ENCODE data around the gene RAB17.

The RAB17 gene

GRCh38 chr2:237630216-237631000 lies 39.9 kb upstream of the RAB17 start:
- H3K36me3 ChIP-seq (ENCODE audit: control insufficient read depth, insufficient read depth, low read length) = peaks cover 49% of the 10 kb centered on the region
- H3K27ac ChIP-seq (ENCODE audit: low read depth, low read length, severe bottlenecking) = no peak overlapping the region
- 96 to 97% methylated on average over 9 to 10 of the region's 12 CpGs for WGBS, 2 experiments (ENCODE audit: insufficient coverage in 2 of 2)

GRCh38 chr2:237629739-237630138 lies 39.2 kb upstream of the RAB17 start:
- H3K36me3 ChIP-seq (ENCODE audit: control insufficient read depth, insufficient read depth, low read length) = peaks cover 47% of the 10 kb centered on the region
- H3K4me3 ChIP-seq (ENCODE audit: extremely low read depth, insufficient read depth, low read length, poor library complexity, severe bottlenecking) = no peak overlapping the region
- no peak overlapping the region for H3K27ac ChIP-seq (ENCODE audit: low read depth, low read length, severe bottlenecking)
- H3K4me1 ChIP-seq (ENCODE audit: control insufficient read depth, insufficient read depth, low read length, poor library complexity, severe bottlenecking) = peaks cover 32% of the 10 kb centered on the region
- 91 to 98% methylated on average over 7 of the region's 8 CpGs for WGBS, 2 experiments (ENCODE audit: insufficient coverage in 2 of 2)
- H3K9me3 ChIP-seq (ENCODE audit: control insufficient read depth, low read length) = peaks cover 9% of the 10 kb centered on the region

More at GRCh38 chr2:237630216-237631000, 39.9 kb upstream of the RAB17 start:
- Histone ChIP-seq H3K4me1 (ENCODE audit: control insufficient read depth, insufficient read depth, low read length, poor library complexity, severe bottlenecking) (peaks cover 28% of the 10 kb centered on the region), H3K4me3 (ENCODE audit: extremely low read depth, insufficient read depth, low read length, poor library complexity, severe bottlenecking) (no peak overlapping the region), H3K9me3 (ENCODE audit: control insufficient read depth, low read length) (peaks cover 15% of the 10 kb centered on the region)

GRCh38 chr2:237629188-237629534 lies 38.6 kb upstream of the RAB17 start:
- Histone ChIP-seq H3K9me3 (ENCODE audit: control insufficient read depth, low read length) (peaks cover 3% of the 10 kb centered on the region), H3K4me3 (ENCODE audit: extremely low read depth, insufficient read depth, low read length, poor library complexity, severe bottlenecking) (no peak overlapping the region), H3K27ac (ENCODE audit: low read depth, low read length, severe bottlenecking) (no peak overlapping the region), H3K36me3 (ENCODE audit: control insufficient read depth, insufficient read depth, low read length) (peaks cover 43% of the 10 kb centered on the region), H3K4me1 (ENCODE audit: control insufficient read depth, insufficient read depth, low read length, poor library complexity, severe bottlenecking) (peaks cover 32% of the 10 kb centered on the region)
- WGBS, 2 experiments (ENCODE audit: insufficient coverage in 2 of 2) = 100% methylated on average over 1 of the region's 1 CpG; no CpG with 5 or more reads in 1 of the 2 experiments

- no peaks in the 10 kb centered on the region for H3K9me3 ChIP-seq (ENCODE audit: control insufficient read depth, low read length)
- WGBS, 2 experiments (ENCODE audit: insufficient coverage in 2 of 2) = 68 to 79% methylated on average over 9 to 13 of the region's 14 CpGs
- peaks cover 32% of the 10 kb centered on the region for H3K4me1 ChIP-seq (ENCODE audit: control insufficient read depth, insufficient read depth, low read length, poor library complexity, severe bottlenecking)
- H3K27ac ChIP-seq (ENCODE audit: low read depth, low read length, severe bottlenecking) = no peak overlapping the region
- H3K36me3 ChIP-seq (ENCODE audit: control insufficient read depth, insufficient read depth, low read length) = peaks cover 36% of the 10 kb centered on the region
- H3K4me3 ChIP-seq (ENCODE audit: extremely low read depth, insufficient read depth, low read length, poor library complexity, severe bottlenecking) = peak overlapping the region; percentile 56
These were observed 38.0 kb upstream of the RAB17 start for GRCh38 chr2:237628247-237629187.

- 1% methylated on average over 73 to 87 of the region's 114 CpGs for WGBS, 2 experiments (ENCODE audit: insufficient coverage in 2 of 2)
These were observed 37.1 kb upstream of the RAB17 start, which contains the start of gene LRRFIP1 for GRCh38 chr2:237627441-237628246. Gene LRRFIP1, plus strand, starts transcription at chr2:237627587. Its CDS starts 58 bp downstream, at chr2:237627645.

GRCh38 chr2:237626813-237627440 lies 36.4 kb upstream of the RAB17 start:
- Histone ChIP-seq H3K4me3 (ENCODE audit: extremely low read depth, insufficient read depth, low read length, poor library complexity, severe bottlenecking) (peak overlapping the region; percentile 56), H3K27ac (ENCODE audit: low read depth, low read length, severe bottlenecking) (no peak overlapping the region), H3K4me1 (ENCODE audit: control insufficient read depth, insufficient read depth, low read length, poor library complexity, severe bottlenecking) (peaks cover 32% of the 10 kb centered on the region), H3K9me3 (ENCODE audit: control insufficient read depth, low read length) (no peaks in the 10 kb centered on the region), H3K36me3 (ENCODE audit: control insufficient read depth, insufficient read depth, low read length) (peaks cover 20% of the 10 kb centered on the region)
- WGBS, 2 experiments (ENCODE audit: insufficient coverage in 2 of 2) = 18 to 30% methylated on average over 35 to 39 of the region's 54 CpGs

More at GRCh38 chr2:237627441-237628246, 37.1 kb upstream of the RAB17 start, which contains the start of gene LRRFIP1:
- Histone ChIP-seq H3K4me1 (ENCODE audit: control insufficient read depth, insufficient read depth, low read length, poor library complexity, severe bottlenecking) (peaks cover 32% of the 10 kb centered on the region), H3K27ac (ENCODE audit: low read depth, low read length, severe bottlenecking) (no peak within 1 kb of the TSS), H3K36me3 (ENCODE audit: control insufficient read depth, insufficient read depth, low read length) (peaks cover 27% of the 10 kb centered on the region), H3K9me3 (ENCODE audit: control insufficient read depth, low read length) (no peaks in the 10 kb centered on the region), H3K4me3 (ENCODE audit: extremely low read depth, insufficient read depth, low read length, poor library complexity, severe bottlenecking) (peak within 1 kb of the TSS; percentile 56)

GRCh38 chr2:237625777-237626176 lies 35.2 kb upstream of the RAB17 start:
- Histone ChIP-seq H3K4me3 (ENCODE audit: extremely low read depth, insufficient read depth, low read length, poor library complexity, severe bottlenecking) (no peak overlapping the region), H3K4me1 (ENCODE audit: control insufficient read depth, insufficient read depth, low read length, poor library complexity, severe bottlenecking) (peaks cover 23% of the 10 kb centered on the region), H3K36me3 (ENCODE audit: control insufficient read depth, insufficient read depth, low read length) (peaks cover 15% of the 10 kb centered on the region), H3K27ac (ENCODE audit: low read depth, low read length, severe bottlenecking) (no peak overlapping the region), H3K9me3 (ENCODE audit: control insufficient read depth, low read length) (no peaks in the 10 kb centered on the region)
- 95% methylated on average over 5 to 6 of the region's 6 CpGs for WGBS, 2 experiments (ENCODE audit: insufficient coverage in 2 of 2)

GRCh38 chr2:237625216-237625705 lies 34.7 kb upstream of the RAB17 start:
- Histone ChIP-seq H3K27ac (ENCODE audit: low read depth, low read length, severe bottlenecking) (no peak overlapping the region), H3K9me3 (ENCODE audit: control insufficient read depth, low read length) (no peaks in the 10 kb centered on the region), H3K36me3 (ENCODE audit: control insufficient read depth, insufficient read depth, low read length) (peaks cover 10% of the 10 kb centered on the region), H3K4me3 (ENCODE audit: extremely low read depth, insufficient read depth, low read length, poor library complexity, severe bottlenecking) (no peak overlapping the region), H3K4me1 (ENCODE audit: control insufficient read depth, insufficient read depth, low read length, poor library complexity, severe bottlenecking) (peaks cover 23% of the 10 kb centered on the region)
- WGBS, 2 experiments (ENCODE audit: insufficient coverage in 2 of 2) = 96 to 98% methylated on average over 7 to 10 of the region's 10 CpGs

- Histone ChIP-seq H3K36me3 (ENCODE audit: control insufficient read depth, insufficient read depth, low read length) (peaks cover 3% of the 10 kb centered on the region), H3K27ac (ENCODE audit: low read depth, low read length, severe bottlenecking) (no peak overlapping the region), H3K9me3 (ENCODE audit: control insufficient read depth, low read length) (no peaks in the 10 kb centered on the region), H3K4me3 (ENCODE audit: extremely low read depth, insufficient read depth, low read length, poor library complexity, severe bottlenecking) (no peak overlapping the region), H3K4me1 (ENCODE audit: control insufficient read depth, insufficient read depth, low read length, poor library complexity, severe bottlenecking) (peaks cover 19% of the 10 kb centered on the region)
- WGBS, 2 experiments (ENCODE audit: insufficient coverage in 2 of 2) = 93 to 100% methylated on average over 4 to 5 of the region's 6 CpGs
These were observed 34.0 kb upstream of the RAB17 start for GRCh38 chr2:237624565-237624964.
